ENCODE measurements around the gene RHOBTB3.

RHOBTB3 gene

GRCh38 chr5:95771892-95772291 is 40.8 kb downstream of the RHOBTB3 start:
- no peak for DNase-seq

GRCh38 chr5:95773335-95774059 is 42.4 kb downstream of the RHOBTB3 start:
- DNase-seq, result no peak

- no peak for DNase-seq
Measured at GRCh38 chr5:95777441-95777840, 46.3 kb downstream of the RHOBTB3 start.

DNA sequence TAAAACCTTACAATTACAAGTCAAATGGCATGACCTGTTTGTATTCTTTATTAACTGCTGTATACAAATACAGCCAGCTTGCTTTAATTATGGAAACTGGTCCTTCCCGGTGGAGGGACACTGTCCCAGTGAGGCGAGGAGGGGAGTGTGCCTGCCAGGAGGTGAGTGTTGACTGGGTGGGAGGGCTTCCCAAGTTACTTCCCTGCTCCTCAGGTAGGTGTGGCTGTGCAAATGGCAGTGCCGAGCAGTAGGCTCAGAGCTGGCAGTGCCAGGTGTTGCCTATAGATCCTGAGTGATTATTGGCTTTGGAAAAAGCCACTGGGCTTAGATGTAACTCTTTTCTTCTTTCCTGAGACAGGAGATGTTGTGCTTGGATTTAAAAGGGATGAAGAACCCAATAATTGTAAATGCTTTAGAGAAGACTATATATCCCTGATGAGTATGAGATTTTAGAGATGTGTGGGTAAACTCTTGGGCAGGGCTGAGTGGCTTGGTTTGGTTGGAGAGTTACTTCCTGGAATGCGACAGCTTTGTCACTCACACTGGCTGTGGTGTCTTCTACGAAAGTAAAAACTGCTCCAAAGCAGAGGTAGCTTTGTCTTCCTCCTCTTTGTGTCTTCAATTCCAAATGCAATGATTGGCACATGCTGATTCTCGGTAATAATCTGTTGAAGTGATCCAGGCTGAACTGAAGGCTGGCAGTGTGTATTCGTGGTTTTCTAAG is 47.7 kb downstream of the RHOBTB3 start:
- DNase-seq, result no peak

DNA sequence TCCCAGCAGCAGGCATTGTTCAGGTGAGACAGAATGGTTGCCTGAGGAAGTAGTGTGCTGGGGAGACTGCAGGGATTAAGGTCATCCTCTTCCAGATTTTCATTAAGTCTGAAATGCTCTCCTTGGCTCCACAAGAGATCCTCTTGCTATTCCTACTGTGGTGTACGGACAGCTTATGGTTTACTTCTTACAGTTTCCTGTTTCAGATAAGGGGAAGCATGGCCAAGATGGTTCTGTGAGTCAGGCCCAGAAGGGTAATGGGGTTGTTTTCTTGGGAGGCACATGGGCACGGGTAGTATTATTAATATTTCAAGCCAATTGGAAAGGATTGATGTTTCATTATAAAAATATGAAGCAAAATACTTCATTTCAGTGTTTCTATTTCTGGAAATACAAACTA is 48.5 kb downstream of the RHOBTB3 start:
- DNase-seq, result no peak

DNA sequence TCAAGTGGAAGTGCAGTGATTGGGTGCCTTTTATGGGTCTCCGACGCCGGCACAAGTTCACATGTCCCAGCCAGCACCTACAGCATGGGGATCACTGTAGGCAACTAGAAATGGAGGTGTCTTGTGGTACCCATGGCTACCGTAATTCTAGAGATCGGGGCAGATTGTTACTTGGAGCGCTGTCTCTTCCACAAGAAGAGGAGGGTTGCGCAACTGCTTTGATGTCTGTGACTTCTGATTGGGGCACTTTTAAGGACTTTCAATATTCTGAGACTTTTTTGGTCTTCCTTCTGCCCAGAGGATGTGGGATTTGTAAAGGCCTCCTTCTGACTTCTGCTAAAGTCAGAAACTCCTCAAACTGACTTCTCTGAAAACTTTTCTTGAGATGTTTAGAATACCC is 49.5 kb downstream of the RHOBTB3 start:
- no peak for DNase-seq

DNA sequence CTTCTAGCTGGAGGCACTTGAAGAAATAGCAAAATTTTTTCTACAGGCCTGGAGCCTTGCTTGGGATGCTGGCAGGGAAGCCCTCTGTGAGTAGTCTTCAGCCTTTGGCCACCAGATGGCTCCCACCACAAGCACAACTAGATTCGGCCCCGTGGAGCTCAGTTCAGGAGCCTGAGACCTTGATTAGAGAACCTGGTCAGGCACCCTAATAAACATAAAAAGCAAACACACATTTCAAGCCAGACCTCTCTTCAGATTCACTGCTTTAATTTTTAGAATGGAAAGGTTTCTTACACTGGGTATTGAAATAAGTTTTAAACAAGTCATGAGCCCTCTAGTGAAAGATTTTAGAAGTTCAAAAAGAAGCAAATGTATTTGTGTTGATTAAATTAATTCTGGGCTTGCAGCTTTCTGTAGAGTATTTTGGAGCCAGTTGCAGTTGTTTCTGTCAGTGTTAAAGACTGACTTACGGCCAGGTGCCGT is 50.0 kb downstream of the RHOBTB3 start:
- DNase-seq, result peak; percentile 27 to 54 (median 51)

DNA sequence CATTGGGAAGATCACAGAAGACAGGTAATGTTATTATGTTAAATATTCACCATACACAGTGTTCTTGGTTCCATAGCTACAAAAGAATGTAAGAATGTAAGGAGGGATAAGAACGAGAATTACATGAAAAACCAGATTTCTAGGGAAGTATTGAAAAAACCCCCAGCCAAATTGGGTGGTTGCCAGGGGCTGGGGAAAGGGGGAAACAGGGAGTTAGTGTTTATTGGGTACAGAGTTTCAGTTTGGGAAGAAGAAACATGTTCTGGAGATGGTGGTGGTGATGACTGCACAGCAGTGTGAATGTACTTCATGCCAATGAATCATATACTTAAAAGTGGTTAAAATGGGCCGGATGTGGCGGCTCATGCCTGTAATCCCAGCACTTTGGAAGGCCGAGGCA is 51.0 kb downstream of the RHOBTB3 start:
- no peak for DNase-seq

DNA sequence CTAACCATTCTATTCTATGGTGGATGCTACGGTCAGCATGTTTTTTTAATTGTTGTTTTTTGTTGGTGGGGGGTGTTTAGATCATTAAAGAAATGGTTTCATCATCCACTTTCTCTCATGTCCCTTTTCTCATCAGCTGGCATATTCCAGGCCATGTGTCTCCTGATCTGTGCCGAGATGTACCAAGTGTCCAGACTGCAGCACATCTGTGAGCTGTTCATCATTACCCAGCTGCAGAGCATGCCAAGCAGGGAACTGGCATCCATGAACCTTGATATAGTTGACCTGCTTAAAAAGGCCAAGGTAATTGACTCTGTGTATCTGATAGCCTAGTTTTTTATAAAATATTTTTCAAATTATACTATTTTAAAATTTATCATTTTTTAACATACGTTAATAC is 52.5 kb downstream of the RHOBTB3 start:
- no peak for DNase-seq

GRCh38 chr5:95784514-95785302 is 53.6 kb downstream of the RHOBTB3 start:
- no peak for DNase-seq

DNA sequence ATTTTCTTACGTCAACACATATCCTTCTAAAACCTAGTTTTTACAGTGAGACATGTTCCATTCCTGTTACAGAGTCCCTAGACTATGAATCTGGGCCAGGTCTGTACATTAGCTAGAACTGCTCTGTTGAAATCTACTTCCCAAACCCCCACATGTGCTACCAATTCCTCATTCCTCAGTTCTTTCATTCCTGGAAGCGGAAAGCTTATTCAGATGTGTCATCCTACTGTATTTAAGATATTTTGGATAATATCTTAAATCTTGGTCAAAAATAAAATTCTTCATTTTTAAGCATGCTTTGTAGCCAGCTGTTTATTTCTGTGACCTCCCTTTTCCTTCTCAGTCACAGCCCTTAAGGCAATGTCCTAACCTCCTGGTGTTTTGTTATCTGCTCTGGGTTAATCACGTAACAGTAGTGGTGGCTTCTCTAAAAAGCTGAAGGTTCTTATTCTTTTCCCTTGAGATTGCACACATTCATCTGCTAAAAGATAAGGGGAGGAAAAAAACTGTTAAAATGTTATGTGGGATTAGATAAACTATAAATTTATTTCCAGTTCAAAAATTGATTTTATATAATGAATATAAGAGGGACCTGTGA is 55.8 kb downstream of the RHOBTB3 start:
- DNase-seq, result no peak

DNA sequence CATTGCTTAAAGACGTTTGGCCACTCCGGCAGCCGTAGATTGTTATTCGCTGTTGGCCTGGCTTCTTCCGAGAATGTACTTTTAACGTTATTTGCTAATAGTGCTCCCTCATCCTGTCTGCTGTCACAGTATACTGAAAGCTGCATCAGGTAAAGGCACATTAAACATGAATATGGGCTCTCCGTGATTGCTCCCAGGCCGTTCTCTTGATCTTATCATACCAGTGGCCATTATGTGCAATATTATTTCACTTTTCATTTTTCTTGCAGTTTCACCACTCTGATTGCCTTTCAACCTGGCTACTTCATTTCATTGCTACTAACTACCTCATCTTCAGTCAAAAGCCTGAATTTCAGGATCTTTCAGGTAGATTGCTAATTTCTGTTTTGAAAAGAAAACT is 57.4 kb downstream of the RHOBTB3 start:
- no peak for DNase-seq

- no peak for DNase-seq
Measured at GRCh38 chr5:95791751-95792150, 60.6 kb downstream of the RHOBTB3 start.

- DNase-seq, result no peak
Measured at GRCh38 chr5:95794070-95794516, 63.0 kb downstream of the RHOBTB3 start.

GRCh38 chr5:95797301-95797700 is 66.2 kb downstream of the RHOBTB3 start:
- DNase-seq, result no peak

GRCh38 chr5:95798048-95798447 is 66.9 kb downstream of the RHOBTB3 start:
- DNase-seq, result no peak

GRCh38 chr5:95798545-95798944 is 67.4 kb downstream of the RHOBTB3 start:
- no peak for DNase-seq

DNA sequence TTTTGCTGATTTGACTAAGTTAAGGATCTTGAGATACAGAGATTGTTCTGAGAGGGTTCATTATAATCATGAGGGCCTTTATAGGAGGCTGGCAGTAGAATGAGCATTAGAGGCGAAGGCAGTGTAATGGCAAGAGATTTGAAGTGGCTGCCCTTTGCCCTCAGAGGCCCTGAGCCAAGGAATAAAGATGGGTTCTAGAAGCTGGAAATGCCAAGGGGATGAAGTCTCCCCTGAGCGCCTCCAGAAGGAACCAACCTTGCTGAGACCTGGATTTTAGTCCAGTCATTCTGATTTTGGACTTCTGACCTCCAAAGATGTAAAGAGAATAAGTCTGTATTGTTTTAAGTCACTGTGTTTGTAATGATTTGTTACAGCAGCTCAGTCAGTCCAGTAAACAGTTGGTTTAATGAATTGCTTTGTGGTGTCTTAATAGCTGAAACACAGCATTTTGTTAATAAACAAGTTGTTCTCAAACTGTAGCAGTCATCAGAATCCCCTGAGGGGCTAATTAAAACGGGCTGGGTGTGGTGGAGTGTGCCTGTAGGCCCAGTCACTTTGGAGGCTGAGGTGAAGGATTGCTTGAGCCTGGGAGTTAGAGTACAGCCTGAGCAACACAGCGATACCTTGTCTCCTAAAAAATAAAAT is 68.2 kb downstream of the RHOBTB3 start:
- no peak for DNase-seq

GRCh38 chr5:95800553-95800952 is 69.4 kb downstream of the RHOBTB3 start:
- DNase-seq, result no peak

DNA sequence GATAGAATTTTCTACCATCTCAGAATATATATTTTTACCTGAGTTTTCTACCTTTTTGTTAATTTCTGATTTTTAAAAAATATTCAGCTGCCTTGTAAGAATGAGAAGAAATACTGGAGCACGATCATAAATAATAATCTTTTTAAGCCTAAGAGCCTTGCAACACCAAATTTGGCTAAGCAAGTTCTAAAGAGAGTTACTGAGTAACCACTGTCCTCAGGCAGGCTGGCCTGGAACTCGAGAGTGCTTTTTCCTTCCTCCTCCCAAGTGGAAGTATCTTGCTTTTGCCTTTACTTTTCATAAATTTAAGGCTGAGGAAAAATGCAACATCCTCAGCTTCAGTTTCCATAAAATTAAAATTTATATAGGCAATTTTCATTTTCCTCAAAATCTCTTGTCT is 70.4 kb downstream of the RHOBTB3 start:
- DNase-seq, result no peak

DNA sequence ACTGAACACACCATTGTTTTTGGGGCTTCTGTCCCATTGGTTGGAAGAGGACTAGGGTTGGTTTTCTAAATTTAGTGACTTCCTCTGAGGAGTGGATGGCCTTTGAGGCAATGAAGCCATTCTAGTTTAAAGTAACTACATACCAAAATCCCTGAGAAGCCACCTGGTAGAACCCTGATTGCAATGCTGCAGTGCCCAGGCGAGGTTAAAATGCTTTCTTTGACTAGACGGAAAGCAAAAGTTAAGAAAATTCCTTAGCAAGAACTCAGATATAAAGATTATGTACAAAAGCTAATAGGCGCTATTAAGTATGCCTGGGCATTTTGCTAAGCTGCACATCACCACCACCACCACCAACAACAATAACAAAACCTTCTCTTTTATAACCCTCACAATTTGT is 70.8 kb downstream of the RHOBTB3 start:
- DNase-seq, result no peak

DNA sequence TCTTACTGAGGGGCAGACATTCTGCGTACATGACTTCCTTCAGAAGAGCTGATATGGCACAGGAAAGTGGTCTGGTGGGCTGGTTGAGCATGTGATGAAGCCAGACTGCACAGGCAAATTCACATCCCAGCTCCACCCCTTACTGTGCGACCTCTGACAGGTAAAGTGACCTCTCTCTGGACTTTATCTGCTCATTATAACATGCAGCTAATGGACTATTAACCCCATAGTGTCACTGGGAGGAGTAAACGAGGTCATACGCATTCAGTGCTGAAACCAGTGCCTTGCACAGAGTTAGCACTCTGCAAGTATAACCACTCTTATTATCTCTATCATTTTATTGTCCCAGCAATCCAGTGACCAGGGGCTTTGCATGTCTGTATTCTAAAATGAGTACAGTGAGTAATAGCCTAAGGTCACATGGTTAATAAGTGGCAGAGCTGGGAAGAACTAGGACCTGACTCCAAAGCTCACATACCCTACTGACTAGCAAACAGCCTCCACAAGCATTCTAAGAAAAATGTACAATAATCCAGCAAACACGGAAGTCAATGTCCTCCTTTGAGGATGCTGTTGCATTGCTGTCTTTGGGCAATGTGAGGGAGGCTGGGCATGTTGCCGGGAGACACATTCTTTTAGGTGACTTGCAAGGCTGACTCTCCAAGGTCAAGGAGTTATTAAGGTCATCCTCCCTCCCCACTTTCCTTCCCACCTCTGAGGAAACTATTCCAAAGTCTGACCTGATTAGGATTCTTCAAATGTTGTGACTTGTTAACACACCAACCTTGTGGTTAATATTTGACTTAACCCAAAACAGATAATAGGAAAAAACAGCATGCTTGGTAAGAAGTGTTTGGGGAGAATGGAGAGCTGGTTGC is 72.4 kb downstream of the RHOBTB3 start:
- DNase-seq, result no peak

Data from activated CD4-positive, CD25-positive, alpha-beta regulatory T cell (primary cell).